Lower lobe of right lung (tissue), 2 donors: ENCODE measurements around the gene PTPN4. TPM values are rescaled to one million over a fixed set of nuclear protein-coding genes. Genes with fewer than 3 reads are reported as not detected.

Experiments used
- ATAC-seq, 2 donors: fragments of 200-7000 bp; cut with Tn5 transposase; one replicate each; pipeline ENCODE4 v1.9.1; 2020 to 2022; ENCODE audit warnings: mild to moderate bottlenecking in 2 of 2, moderate library complexity in 2 of 2
- DNase-seq: peaks from one replicate; pipeline ENCODE4 v3.0.0-alpha.2; 2020
- H3K27ac ChIP-seq: fragments of 200-600 bp; one replicate; pipeline ENCODE4 v1.8.0; 2022
- H3K27me3 ChIP-seq: fragments of 200-600 bp; one replicate; pipeline ENCODE4 v1.8.0; 2022; ENCODE audit warnings: low read depth
- H3K36me3 ChIP-seq: fragments of 200-600 bp; one replicate; pipeline ENCODE4 v1.8.0; 2022; ENCODE audit warnings: mild to moderate bottlenecking
- H3K4me1 ChIP-seq: fragments of 200-600 bp; one replicate; pipeline ENCODE4 v1.8.0; 2022
- H3K4me3 ChIP-seq: fragments of 200-600 bp; one replicate; pipeline ENCODE4 v1.8.0; 2022; ENCODE audit warnings: mild to moderate bottlenecking
- H3K9me3 ChIP-seq: fragments of 200-600 bp; one replicate; pipeline ENCODE4 v1.8.0; 2022
- intact Hi-C: fragments of 100-400 bp; cut with DNase I; formaldehyde crosslinking; loops from one replicate; pipeline ENCODE4 v1.11.0; 2022
- total RNA-seq: library from RNA; stranded (reverse); fragmentation: NEBNext Ultra II Directional; extraction: Animal tissue kit (Norgen Biotek cat#: 25700); gene quantifications from one replicate; pipeline ENCODE4 v1.2.1, GENCODE V29; 2021
- TF ChIP-seq, protein P1 (sequence below): fragments of 200-600 bp; IDR thresholded peaks from one replicate; pipeline ENCODE4 v1.8.0; 2022; ENCODE audit warnings: antibody characterized with exemption, mild to moderate bottlenecking
- donor health status: DM: no; HTN: yes; CAD: no; lungs with severe emphysema.

The PTPN4 gene
- total RNA-seq, 1 donor from 2014 or later, result 44.5 TPM

DNA sequence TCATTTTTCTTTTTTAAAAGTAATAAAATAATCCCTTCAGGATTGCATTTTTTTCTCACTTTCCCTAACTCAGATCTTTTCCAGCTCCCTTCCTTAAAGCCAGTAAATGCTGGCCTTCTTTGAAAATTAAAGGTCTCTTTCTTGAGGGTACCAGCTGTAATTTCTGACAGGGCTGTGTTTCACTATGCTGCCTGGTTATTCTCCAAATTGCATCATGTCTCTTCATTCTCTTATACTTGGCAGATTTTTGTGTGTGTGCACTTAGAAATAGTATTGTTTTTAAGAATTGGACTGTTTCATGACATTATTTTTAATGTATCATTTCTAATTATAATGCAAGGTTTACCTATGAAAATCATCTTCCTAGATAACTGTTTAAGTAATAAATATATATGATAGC, 181.1 kb downstream of the PTPN4 start:
- Histone ChIP-seq H3K27me3 (no peaks in the 10 kb centered on the region), H3K4me3 (no peak overlapping the region), H3K9me3 (no peaks in the 10 kb centered on the region), H3K4me1 (no peaks in the 10 kb centered on the region), H3K36me3 (peaks cover 16% of the 10 kb centered on the region), H3K27ac (no peak overlapping the region)
- TF ChIP-seq, protein P1, sequence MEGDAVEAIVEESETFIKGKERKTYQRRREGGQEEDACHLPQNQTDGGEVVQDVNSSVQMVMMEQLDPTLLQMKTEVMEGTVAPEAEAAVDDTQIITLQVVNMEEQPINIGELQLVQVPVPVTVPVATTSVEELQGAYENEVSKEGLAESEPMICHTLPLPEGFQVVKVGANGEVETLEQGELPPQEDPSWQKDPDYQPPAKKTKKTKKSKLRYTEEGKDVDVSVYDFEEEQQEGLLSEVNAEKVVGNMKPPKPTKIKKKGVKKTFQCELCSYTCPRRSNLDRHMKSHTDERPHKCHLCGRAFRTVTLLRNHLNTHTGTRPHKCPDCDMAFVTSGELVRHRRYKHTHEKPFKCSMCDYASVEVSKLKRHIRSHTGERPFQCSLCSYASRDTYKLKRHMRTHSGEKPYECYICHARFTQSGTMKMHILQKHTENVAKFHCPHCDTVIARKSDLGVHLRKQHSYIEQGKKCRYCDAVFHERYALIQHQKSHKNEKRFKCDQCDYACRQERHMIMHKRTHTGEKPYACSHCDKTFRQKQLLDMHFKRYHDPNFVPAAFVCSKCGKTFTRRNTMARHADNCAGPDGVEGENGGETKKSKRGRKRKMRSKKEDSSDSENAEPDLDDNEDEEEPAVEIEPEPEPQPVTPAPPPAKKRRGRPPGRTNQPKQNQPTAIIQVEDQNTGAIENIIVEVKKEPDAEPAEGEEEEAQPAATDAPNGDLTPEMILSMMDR, result no peak
- DNase-seq (no peak), ATAC-seq (no peak)
- intact Hi-C loops, result no loop called here

DNA sequence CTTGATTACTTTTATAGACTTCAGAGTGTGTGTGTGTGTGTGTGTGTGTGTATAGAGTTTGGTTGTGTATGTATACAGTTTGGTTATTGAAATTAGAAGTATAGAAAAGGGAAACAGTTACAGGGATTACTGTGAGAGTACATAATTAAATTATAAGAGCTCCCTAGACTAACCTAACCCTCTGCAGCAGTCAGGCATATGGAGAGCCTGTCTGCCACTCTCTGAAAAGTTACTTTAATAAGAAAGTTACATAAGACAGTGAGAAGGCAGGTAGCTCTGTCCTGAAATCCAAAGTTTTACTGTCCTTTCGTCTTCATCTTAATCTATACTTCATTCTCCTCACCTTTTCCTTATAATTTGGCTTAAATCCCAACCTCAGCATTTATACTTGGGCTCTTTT, 181.7 kb downstream of the PTPN4 start:
- H3K4me3 ChIP-seq, result no peak overlapping the region
- TF ChIP-seq, protein P1, result no peak
- no peaks in the 10 kb centered on the region for H3K4me1 ChIP-seq
- H3K9me3 ChIP-seq, result no peaks in the 10 kb centered on the region
- peaks cover 14% of the 10 kb centered on the region for H3K36me3 ChIP-seq
- DNase-seq (no peak), ATAC-seq (no peak)
- H3K27ac ChIP-seq, result no peak overlapping the region
- intact Hi-C loops, result no loop called here
- H3K27me3 ChIP-seq, result no peaks in the 10 kb centered on the region

DNA sequence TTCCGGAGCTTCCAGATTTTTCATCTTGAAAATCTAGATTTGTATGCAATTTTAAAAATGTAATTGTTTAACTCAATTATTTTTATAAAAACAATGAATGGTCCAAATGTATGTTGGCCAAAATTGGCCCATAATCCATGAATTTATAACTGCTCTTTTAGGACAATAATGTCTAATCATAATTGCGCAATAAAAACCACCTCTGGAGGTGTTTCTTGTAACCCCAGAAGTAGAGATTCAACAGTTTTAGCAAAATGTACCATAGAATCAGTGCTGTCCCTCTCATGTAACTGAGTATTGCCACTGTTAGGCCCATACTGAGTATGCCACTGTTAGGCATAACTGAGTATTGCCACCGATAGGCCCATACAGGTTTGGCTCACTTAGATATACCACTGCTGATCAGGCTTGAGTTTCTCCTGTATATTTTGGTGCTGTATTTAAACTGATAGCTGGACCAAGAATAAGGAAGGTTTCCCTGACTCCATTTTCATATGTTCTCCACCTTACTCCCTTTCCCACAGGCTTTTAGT, 182.3 kb downstream of the PTPN4 start:
- H3K9me3 ChIP-seq, result no peaks in the 10 kb centered on the region
- DNase-seq (no peak), ATAC-seq (no peak)
- intact Hi-C loops, result no loop called here
- H3K4me3 ChIP-seq, result no peak overlapping the region
- no peaks in the 10 kb centered on the region for H3K4me1 ChIP-seq
- H3K36me3 ChIP-seq, result peaks cover 14% of the 10 kb centered on the region
- no peaks in the 10 kb centered on the region for H3K27me3 ChIP-seq
- no peak overlapping the region for H3K27ac ChIP-seq
- TF ChIP-seq, protein P1, result no peak

DNA sequence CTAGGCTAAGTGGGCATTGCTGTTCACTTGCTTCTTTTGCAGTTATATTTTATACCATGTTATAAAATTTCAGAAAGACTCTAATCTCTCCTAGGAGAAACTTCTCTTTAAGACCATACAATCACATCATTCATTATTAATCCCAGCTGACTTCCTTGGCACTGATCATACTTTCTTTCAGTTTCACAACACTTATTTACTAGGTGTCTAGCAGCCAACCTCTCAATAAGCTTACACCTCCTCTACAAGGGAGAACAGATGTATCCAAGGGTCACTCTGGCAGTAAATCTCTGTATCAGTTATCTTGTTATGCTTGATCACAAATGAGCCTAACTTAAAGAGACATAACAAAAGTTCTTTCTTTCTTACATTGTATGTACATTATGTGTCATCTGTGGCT, 183.3 kb downstream of the PTPN4 start:
- Histone ChIP-seq H3K4me3 (no peak overlapping the region), H3K9me3 (no peaks in the 10 kb centered on the region), H3K4me1 (no peaks in the 10 kb centered on the region), H3K27ac (no peak overlapping the region), H3K36me3 (peaks cover 18% of the 10 kb centered on the region), H3K27me3 (no peaks in the 10 kb centered on the region)
- TF ChIP-seq, protein P1, result no peak
- intact Hi-C loops, result no loop called here
- ATAC-seq (no peak), DNase-seq (no peak)

DNA sequence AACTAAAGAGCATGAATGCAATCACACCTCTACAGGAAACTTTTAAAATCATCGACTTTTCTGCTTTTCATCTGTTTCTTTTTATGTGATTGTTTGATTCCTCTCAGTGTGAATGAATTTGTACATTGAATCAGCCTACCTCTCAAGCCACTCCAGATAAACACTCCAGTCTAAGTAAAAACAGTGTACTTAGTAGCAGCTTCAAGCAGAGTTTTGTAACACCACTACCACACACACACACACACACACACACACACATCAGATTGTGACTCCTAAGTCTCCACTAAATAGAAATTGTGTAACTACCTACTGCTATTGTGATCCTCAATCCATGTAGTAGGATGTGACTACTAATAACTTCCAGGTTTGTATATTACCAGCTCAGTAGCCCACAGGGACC, 187.8 kb downstream of the PTPN4 start:
- Histone ChIP-seq H3K27ac (no peak overlapping the region), H3K9me3 (no peaks in the 10 kb centered on the region), H3K4me1 (no peaks in the 10 kb centered on the region), H3K36me3 (peaks cover 25% of the 10 kb centered on the region), H3K4me3 (no peak overlapping the region), H3K27me3 (no peaks in the 10 kb centered on the region)
- peak; percentile 84 to 86 for ATAC-seq
- no peak for DNase-seq
- TF ChIP-seq, protein P1, result no peak
- intact Hi-C loops, result no loop called here

DNA sequence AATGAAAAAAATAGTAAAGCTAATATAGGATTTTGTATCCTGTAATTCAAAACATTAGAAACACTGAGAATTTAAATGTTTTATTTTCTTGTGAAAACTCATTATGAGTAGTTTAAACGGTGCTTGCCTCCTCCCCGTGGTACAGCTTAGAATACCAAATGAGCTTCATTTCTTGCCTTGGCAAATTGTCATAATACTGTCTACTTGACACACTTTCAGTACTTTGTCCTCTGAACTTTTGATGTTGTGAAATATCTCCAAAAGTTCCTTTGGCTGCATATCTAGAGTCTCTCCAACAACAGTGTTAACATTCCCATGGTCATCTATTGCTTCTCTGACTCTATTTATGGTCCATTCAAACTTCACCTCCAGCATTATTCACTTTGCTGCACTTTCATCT, 191.2 kb downstream of the PTPN4 start:
- no peak for DNase-seq
- Histone ChIP-seq H3K36me3 (peaks cover 45% of the 10 kb centered on the region), H3K4me1 (no peaks in the 10 kb centered on the region), H3K9me3 (no peaks in the 10 kb centered on the region), H3K27ac (no peak overlapping the region), H3K27me3 (no peaks in the 10 kb centered on the region), H3K4me3 (no peak overlapping the region)
- intact Hi-C loops, result no loop called here
- TF ChIP-seq, protein P1, result no peak
- ATAC-seq, result peak; percentile 43 to 57
